SIG-M5 (cell line): ENCODE data around the gene CAPN9.
"Not testable (repeated sequence)": the region's sequence is repeated elsewhere in the genome, so short reads cannot be mapped to it uniquely, and the experiment has no call there.

Experiments
- DNase-seq: peaks from one replicate; lab custom pipeline; 2025; lab: John Stamatoyannopoulos, UW

CAPN9 gene

GRCh38 chr1:230825761-230826160 is 78.6 kb downstream of the CAPN9 start:
- DNase-seq: no peak

- no peak for DNase-seq
These were observed 79.1 kb downstream of the CAPN9 start for GRCh38 chr1:230826166-230826875.

GRCh38 chr1:230827081-230827681 is 80.0 kb downstream of the CAPN9 start:
- no peak for DNase-seq

GRCh38 chr1:230827801-230828200 is 80.6 kb downstream of the CAPN9 start:
- no peak for DNase-seq

- DNase-seq: no peak
These were observed 81.2 kb downstream of the CAPN9 start for GRCh38 chr1:230828421-230828820.

GRCh38 chr1:230831771-230832170 is 84.6 kb downstream of the CAPN9 start:
- DNase-seq: no peak

- DNase-seq: no peak
These were observed 85.3 kb downstream of the CAPN9 start for GRCh38 chr1:230832476-230832875.

- DNase-seq: no peak
These were observed 86.3 kb downstream of the CAPN9 start for GRCh38 chr1:230833511-230833910.

GRCh38 chr1:230834292-230834691 is 87.1 kb downstream of the CAPN9 start:
- DNase-seq: no peak

GRCh38 chr1:230836347-230836746 is 89.2 kb downstream of the CAPN9 start:
- no peak for DNase-seq

GRCh38 chr1:230836793-230837192 is 89.6 kb downstream of the CAPN9 start:
- no peak for DNase-seq

- no peak for DNase-seq
These were observed 92.0 kb downstream of the CAPN9 start for GRCh38 chr1:230839173-230839572.

GRCh38 chr1:230842801-230843200 is 95.6 kb downstream of the CAPN9 start:
- DNase-seq: no peak

GRCh38 chr1:230843503-230844309 is 96.5 kb downstream of the CAPN9 start:
- DNase-seq: no peak

- no peak for DNase-seq
These were observed 97.4 kb downstream of the CAPN9 start for GRCh38 chr1:230844561-230844960.

GRCh38 chr1:230845184-230845583 is 98.0 kb downstream of the CAPN9 start:
- DNase-seq: not testable (repeated sequence)

- DNase-seq: no peak
These were observed 101.0 kb downstream of the CAPN9 start for GRCh38 chr1:230848235-230848634.

GRCh38 chr1:230849451-230850224 is 102.5 kb downstream of the CAPN9 start:
- no peak for DNase-seq

GRCh38 chr1:230850547-230850946 is 103.4 kb downstream of the CAPN9 start:
- DNase-seq: no peak

- no peak for DNase-seq
These were observed 104.1 kb downstream of the CAPN9 start for GRCh38 chr1:230851291-230851691.
